ENCODE data around the gene NLRP5. TPM values are rescaled to one million over a fixed set of nuclear protein-coding genes. Genes with fewer than 3 reads are reported as not detected.

The NLRP5 gene
- total RNA-seq, 1 experiment from 2014 or later: not detected

DNA sequence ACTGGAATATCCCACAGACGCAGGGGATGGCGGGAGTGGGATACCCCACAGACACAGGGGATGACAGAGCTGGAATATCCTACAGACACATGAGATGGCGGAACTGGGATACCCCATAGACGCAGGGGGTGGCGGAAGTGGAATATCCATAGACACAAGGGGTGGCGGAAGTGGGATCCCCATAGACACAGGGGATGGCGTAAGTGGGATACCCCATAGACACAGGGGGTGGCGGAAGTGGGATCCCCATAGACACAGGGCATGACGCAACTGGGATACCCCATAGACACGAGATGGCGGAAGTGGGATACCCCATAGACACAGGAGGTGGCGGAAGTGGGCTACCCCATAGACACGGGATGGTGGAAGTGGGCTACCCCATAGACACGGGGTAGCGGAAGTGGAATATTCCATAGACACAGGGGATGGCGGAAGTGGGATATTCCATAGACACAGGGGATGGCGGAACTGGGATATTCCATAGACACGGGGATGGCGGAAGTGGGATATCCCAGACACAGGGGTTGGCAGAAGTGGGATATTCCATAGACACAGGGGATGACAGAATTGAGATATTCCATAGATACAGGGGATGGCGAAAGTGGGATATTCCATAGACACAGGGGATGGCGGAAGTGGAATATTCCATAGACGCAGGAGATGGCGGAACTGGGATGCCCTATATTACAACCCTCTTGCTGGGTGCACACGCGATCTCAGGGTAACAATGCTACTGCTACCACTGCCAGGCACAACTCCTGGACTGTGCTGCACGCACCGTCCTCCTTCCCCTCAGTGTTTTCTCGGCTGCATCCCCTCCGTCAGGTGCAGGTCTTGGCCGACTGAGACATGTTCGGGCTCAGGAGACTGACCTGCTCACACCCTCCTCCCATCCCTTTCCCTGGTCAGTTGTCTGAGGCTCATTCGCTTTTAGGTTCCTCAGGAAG, 106.4 kb downstream of the NLRP5 start:
- no peaks in the 10 kb centered on the region for H3K9me3 ChIP-seq (ENCODE audit: low read length)
- no peak overlapping the region for H2AFZ ChIP-seq (ENCODE audit: low read length)
- DNase-seq: no peak
- TF ChIP-seq, protein P1, sequence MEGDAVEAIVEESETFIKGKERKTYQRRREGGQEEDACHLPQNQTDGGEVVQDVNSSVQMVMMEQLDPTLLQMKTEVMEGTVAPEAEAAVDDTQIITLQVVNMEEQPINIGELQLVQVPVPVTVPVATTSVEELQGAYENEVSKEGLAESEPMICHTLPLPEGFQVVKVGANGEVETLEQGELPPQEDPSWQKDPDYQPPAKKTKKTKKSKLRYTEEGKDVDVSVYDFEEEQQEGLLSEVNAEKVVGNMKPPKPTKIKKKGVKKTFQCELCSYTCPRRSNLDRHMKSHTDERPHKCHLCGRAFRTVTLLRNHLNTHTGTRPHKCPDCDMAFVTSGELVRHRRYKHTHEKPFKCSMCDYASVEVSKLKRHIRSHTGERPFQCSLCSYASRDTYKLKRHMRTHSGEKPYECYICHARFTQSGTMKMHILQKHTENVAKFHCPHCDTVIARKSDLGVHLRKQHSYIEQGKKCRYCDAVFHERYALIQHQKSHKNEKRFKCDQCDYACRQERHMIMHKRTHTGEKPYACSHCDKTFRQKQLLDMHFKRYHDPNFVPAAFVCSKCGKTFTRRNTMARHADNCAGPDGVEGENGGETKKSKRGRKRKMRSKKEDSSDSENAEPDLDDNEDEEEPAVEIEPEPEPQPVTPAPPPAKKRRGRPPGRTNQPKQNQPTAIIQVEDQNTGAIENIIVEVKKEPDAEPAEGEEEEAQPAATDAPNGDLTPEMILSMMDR (conservative IDR thresholded peaks at IDR 0.05; ENCODE audit: low read depth, low read length): no peak
- TF ChIP-seq EZH2 (IDR thresholded peaks at IDR 0.05; ENCODE audit: low read length, unreplicated experiment) (no peak), EZH2phosphoT487 (IDR thresholded peaks at IDR 0.05; ENCODE audit: borderline replicate concordance, low read length) (no peak)
- H3K4me3 ChIP-seq (ENCODE audit: low read length): no peak overlapping the region
- peaks cover 29% of the 10 kb centered on the region for H4K20me1 ChIP-seq (ENCODE audit: low read length)
- CTCF ChIA-PET: no interaction called here
- POLR2A ChIA-PET (ENCODE audit: unreplicated experiment): no interaction called here
- peaks cover 33% of the 10 kb centered on the region for H3K36me3 ChIP-seq (ENCODE audit: low read depth, low read length)
- no TSS peak for BruUV-seq (replicated peaks)
- no peak overlapping the region for H3K27ac ChIP-seq (ENCODE audit: low read length)
- H3K4me2 ChIP-seq (ENCODE audit: low read length): no peak overlapping the region
- H3K4me1 ChIP-seq (ENCODE audit: insufficient read depth, low read length): no peaks in the 10 kb centered on the region
- H3K79me2 ChIP-seq (ENCODE audit: low read length): peaks cover 74% of the 10 kb centered on the region
- no peaks in the 10 kb centered on the region for H3K9me2 ChIP-seq (replicated peaks; ENCODE audit: low read length)
- no peak for ATAC-seq
- no peaks in the 10 kb centered on the region for H3K27me3 ChIP-seq (ENCODE audit: low read length)
- no peak overlapping the region for H3K9ac ChIP-seq (ENCODE audit: low read length)
- no peaks in the 10 kb centered on the region for H3F3A ChIP-seq (ENCODE audit: low read length, unreplicated experiment)
- intact Hi-C loops (cut with micrococcal nuclease): no loop called here

GRCh38 chr19:56094449-56094848, 107.9 kb downstream of the NLRP5 start:
- ChIA-PET POLR2A (ENCODE audit: unreplicated experiment) (no interaction called here), CTCF (no interaction called here)
- no TSS peak for BruUV-seq (replicated peaks)
- H3K9me2 ChIP-seq (replicated peaks; ENCODE audit: low read length): no peaks in the 10 kb centered on the region
- peaks cover 72% of the 10 kb centered on the region for H3K79me2 ChIP-seq (ENCODE audit: low read length)
- H3K9ac ChIP-seq (ENCODE audit: low read length): no peak overlapping the region
- H3K27ac ChIP-seq (ENCODE audit: low read length): no peak overlapping the region
- no peaks in the 10 kb centered on the region for H3K4me1 ChIP-seq (ENCODE audit: insufficient read depth, low read length)
- no peaks in the 10 kb centered on the region for H3K9me3 ChIP-seq (ENCODE audit: low read length)
- no peak overlapping the region for H3K4me2 ChIP-seq (ENCODE audit: low read length)
- H3K27me3 ChIP-seq (ENCODE audit: low read length): no peaks in the 10 kb centered on the region
- no peak overlapping the region for H2AFZ ChIP-seq (ENCODE audit: low read length)
- peaks cover 32% of the 10 kb centered on the region for H3K36me3 ChIP-seq (ENCODE audit: low read depth, low read length)
- H3K4me3 ChIP-seq (ENCODE audit: low read length): no peak overlapping the region
- peaks cover 26% of the 10 kb centered on the region for H4K20me1 ChIP-seq (ENCODE audit: low read length)
- no peak for ATAC-seq
- intact Hi-C loops (cut with micrococcal nuclease): no loop called here
- TF ChIP-seq, protein P1 (conservative IDR thresholded peaks at IDR 0.05; ENCODE audit: low read depth, low read length): no peak
- TF ChIP-seq EZH2phosphoT487 (IDR thresholded peaks at IDR 0.05; ENCODE audit: borderline replicate concordance, low read length): no peak
- TF ChIP-seq EZH2 (IDR thresholded peaks at IDR 0.05; ENCODE audit: low read length, unreplicated experiment): no peak
- DNase-seq: no peak
- no peaks in the 10 kb centered on the region for H3F3A ChIP-seq (ENCODE audit: low read length, unreplicated experiment)

DNA sequence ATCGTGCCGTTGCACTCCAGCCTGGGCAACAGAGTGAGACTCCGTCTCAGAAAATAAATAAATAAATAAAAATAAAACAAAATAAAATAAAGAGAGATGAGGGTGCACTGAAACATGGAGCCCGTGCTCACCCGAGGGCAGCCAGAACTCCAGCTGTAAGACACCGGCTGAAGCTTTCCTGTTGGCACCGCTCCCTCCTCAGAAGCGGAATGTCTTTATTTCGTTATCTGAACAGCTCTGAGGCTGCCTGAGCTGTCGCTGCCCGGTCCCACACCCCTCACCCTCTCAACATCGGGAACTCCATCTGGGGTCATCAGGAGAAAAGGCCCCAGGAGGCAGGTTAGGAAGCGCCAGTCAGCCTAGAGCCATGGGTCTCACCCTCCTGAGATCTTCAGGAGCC, 110.1 kb downstream of the NLRP5 start:
- peaks cover 18% of the 10 kb centered on the region; the same call in 1 of the 2 replicates for H4K20me1 ChIP-seq (ENCODE audit: low read length)
- H3K9me2 ChIP-seq (replicated peaks; ENCODE audit: low read length): no peaks in the 10 kb centered on the region
- H2AFZ ChIP-seq (ENCODE audit: low read length): no peak overlapping the region
- H3K4me1 ChIP-seq (ENCODE audit: insufficient read depth, low read length): no peaks in the 10 kb centered on the region
- no peak overlapping the region for H3K27ac ChIP-seq (ENCODE audit: low read length)
- TF ChIP-seq EZH2phosphoT487 (IDR thresholded peaks at IDR 0.05; ENCODE audit: borderline replicate concordance, low read length): no peak
- DNase-seq (no peak), ATAC-seq (no peak)
- POLR2A ChIA-PET (ENCODE audit: unreplicated experiment): no interaction called here
- H3K9me3 ChIP-seq (ENCODE audit: low read length): no peaks in the 10 kb centered on the region
- no peak overlapping the region for H3K4me2 ChIP-seq (ENCODE audit: low read length)
- H3K9ac ChIP-seq (ENCODE audit: low read length): no peak overlapping the region
- no peaks in the 10 kb centered on the region for H3F3A ChIP-seq (ENCODE audit: low read length, unreplicated experiment)
- peaks cover 64% of the 10 kb centered on the region for H3K79me2 ChIP-seq (ENCODE audit: low read length)
- H3K27me3 ChIP-seq (ENCODE audit: low read length): no peaks in the 10 kb centered on the region
- peaks cover 35% of the 10 kb centered on the region for H3K36me3 ChIP-seq (ENCODE audit: low read depth, low read length)
- H3K4me3 ChIP-seq (ENCODE audit: low read length): no peak overlapping the region
- intact Hi-C loops (cut with micrococcal nuclease): no loop called here
- CTCF ChIA-PET: no interaction called here
- BruUV-seq (replicated peaks): no TSS peak
